Breast epithelium (tissue), 4 donors: Measurements from ENCODE around the gene CORO2B. TPM values are rescaled to one million over a fixed set of nuclear protein-coding genes. Genes with fewer than 3 reads are reported as not detected.

Experiments
- DNase-seq, 2 donors: peaks; one replicate each; pipeline ENCODE4 v3.0.0-alpha.2; 2019; ENCODE audit warnings: low spot score in 2 of 2
- H3K27ac ChIP-seq, 2 donors: fragments of 200-600 bp; sonication (generic) in 1 of 2; one replicate each; pipeline ENCODE4 v1.5.1; 2016 to 2019; ENCODE audit warnings: mild to moderate bottlenecking in 1 of 2
- H3K27me3 ChIP-seq, 2 donors: fragments of 200-600 bp; sonication (generic) in 1 of 2; one replicate each; pipeline versions ENCODE4 v1.5.1 to v1.6.0; 2017 to 2019; ENCODE audit warnings: control low read depth in 1 of 2, mild to moderate bottlenecking in 1 of 2
- H3K36me3 ChIP-seq: fragments of 200-600 bp; one replicate; pipeline ENCODE4 v1.5.1; 2019
- H3K4me1 ChIP-seq, 2 donors: fragments of 200-600 bp; sonication (generic); one replicate each; pipeline ENCODE4 v1.5.1; 2016 to 2019; ENCODE audit warnings: control low read depth in 1 of 2
- H3K4me3 ChIP-seq, 3 donors: fragments of 200-600 bp; sonication (generic); 1 replicate in 2 of 3; 2 replicates in 1 of 3; pipeline ENCODE4 v1.5.1; 2016 to 2019; ENCODE audit warnings: mild to moderate bottlenecking in 3 of 3, moderate library complexity in 2 of 3
- H3K9me3 ChIP-seq, 2 donors: fragments of 200-600 bp; sonication (generic) in 1 of 2; one replicate each; pipeline ENCODE4 v1.5.1; 2016 to 2019; ENCODE audit warnings: control low read depth in 1 of 2
- CTCF ChIP-seq, 3 donors: fragments of 450-650 bp; IDR thresholded peaks; one replicate each; pipeline ENCODE4 v1.5.1; 2016 to 2017; ENCODE audit warnings: antibody characterized with exemption in 3 of 3, mild to moderate bottlenecking in 3 of 3, moderate library complexity in 3 of 3
- POLR2A ChIP-seq: fragments of 450-650 bp; IDR thresholded peaks from one replicate; pipeline ENCODE4 v1.6.1; 2016; ENCODE audit warnings: antibody characterized with exemption, mild to moderate bottlenecking, moderate library complexity
- POLR2AphosphoS5 ChIP-seq, 3 donors: sonication (generic); formaldehyde crosslinking; IDR thresholded peaks; one replicate each; pipeline ENCODE4 v1.6.1; 2017; ENCODE audit warnings: antibody characterized with exemption in 3 of 3
- intact Hi-C: fragments of 100-400 bp; cut with DNase I; formaldehyde crosslinking; loops from one replicate; pipeline ENCODE4 v1.15.1; 2023; ENCODE audit warnings: low total_unique reads
- total RNA-seq, 3 donors: library from RNA; depleted of rRNA; stranded (reverse); fragments of >200 nt; gene quantifications; one replicate each; pipeline ENCODE4 v1.1.0, GENCODE V29; 2016

Gene CORO2B
- total RNA-seq, 3 donors from 2014 or later, result 2.9 to 11.2 (median 3.5) TPM

DNA sequence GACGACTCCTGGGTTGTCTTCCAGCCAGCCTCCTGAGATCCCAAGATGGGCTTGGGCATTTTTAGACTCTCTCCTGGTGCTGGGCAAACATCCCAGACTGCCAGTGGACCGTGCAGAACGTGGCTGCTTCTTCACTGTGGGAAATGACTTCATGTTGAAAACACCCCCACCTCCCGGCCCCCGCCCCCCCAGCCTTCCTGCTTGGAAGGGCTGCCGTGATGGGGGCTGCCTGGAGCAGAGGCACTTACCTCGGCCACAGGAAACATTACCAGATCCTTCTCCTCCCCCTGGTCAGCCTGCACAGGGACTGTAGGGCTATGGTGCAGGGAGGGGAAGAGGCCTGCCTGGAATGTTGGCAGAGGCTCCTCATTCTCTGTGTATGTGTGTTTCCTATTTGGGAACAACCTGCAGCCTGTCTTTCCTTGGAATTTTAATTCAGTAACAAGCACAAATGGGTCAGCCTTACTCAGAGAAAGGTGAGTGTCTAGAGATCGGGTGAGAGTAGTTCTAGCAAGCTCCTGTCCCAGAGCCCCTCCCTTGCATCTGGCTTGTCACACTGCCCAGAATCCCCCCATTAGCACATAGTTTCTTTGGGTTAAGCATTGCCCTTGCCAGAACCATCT, 151.1 kb downstream of the CORO2B start:
- DNase-seq, result peak in 1 of 2 donors; percentile 41
- Histone ChIP-seq H3K9me3 (no peaks in the 10 kb centered on the region), H3K27me3 (no peaks in the 10 kb centered on the region), H3K36me3 (no peaks in the 10 kb centered on the region), H3K4me3 (no peak overlapping the region), H3K4me1 (no peaks in the 10 kb centered on the region), H3K27ac (peak overlapping the region; percentile 9 to 12)
- TF ChIP-seq POLR2A (no peak), CTCF (IDR thresholded peaks at IDR 0.05) (no peak), POLR2AphosphoS5 (IDR thresholded peaks at IDR 0.05) (no peak)
- intact Hi-C loops, result loop anchor here (5.0 to 10.0 kb wide), 2 partner anchors 682 to 1805 kb away; partner anchors contain the start of gene KIF23

GRCh38 chr15:68730471-68730919, 151.7 kb downstream of the CORO2B start:
- no peak for TF ChIP-seq POLR2AphosphoS5 (IDR thresholded peaks at IDR 0.05)
- no peak for TF ChIP-seq POLR2A
- peak in 2 of 3 donors; percentile 69 to 71 for TF ChIP-seq CTCF (IDR thresholded peaks at IDR 0.05)
- intact Hi-C loops, result loop anchor here (5.0 to 10.0 kb wide), 2 partner anchors 682 to 1806 kb away; partner anchors contain the start of gene KIF23
- Histone ChIP-seq H3K36me3 (no peaks in the 10 kb centered on the region), H3K27me3 (no peaks in the 10 kb centered on the region), H3K9me3 (no peaks in the 10 kb centered on the region), H3K4me3 (no peak overlapping the region), H3K4me1 (no peaks in the 10 kb centered on the region), H3K27ac (peak overlapping the region; percentile 9 to 33)
- DNase-seq, result no peak

GRCh38 chr15:68730976-68731897, 152.4 kb downstream of the CORO2B start:
- H3K27ac ChIP-seq, result peak overlapping the region in 1 of 2 donors; percentile 33
- TF ChIP-seq POLR2AphosphoS5 (IDR thresholded peaks at IDR 0.05) (no peak), POLR2A (no peak), CTCF (IDR thresholded peaks at IDR 0.05) (no peak)
- H3K4me1 ChIP-seq, result no peaks in the 10 kb centered on the region
- no peak for DNase-seq
- no peaks in the 10 kb centered on the region for H3K27me3 ChIP-seq
- H3K4me3 ChIP-seq, result no peak overlapping the region
- no peaks in the 10 kb centered on the region for H3K36me3 ChIP-seq
- H3K9me3 ChIP-seq, result no peaks in the 10 kb centered on the region
- intact Hi-C loops, result loop anchor here (5.0 to 10.0 kb wide), 2 partner anchors 681 to 1806 kb away; partner anchors contain the start of gene KIF23

GRCh38 chr15:68732451-68732850, 153.7 kb downstream of the CORO2B start:
- H3K36me3 ChIP-seq, result no peaks in the 10 kb centered on the region
- no peak for DNase-seq
- H3K4me1 ChIP-seq, result no peaks in the 10 kb centered on the region
- H3K27ac ChIP-seq, result no peak overlapping the region
- intact Hi-C loops, result loop anchor here (5.0 to 10.0 kb wide), 2 partner anchors 680 to 1808 kb away; partner anchors contain the start of gene KIF23
- no peaks in the 10 kb centered on the region for H3K27me3 ChIP-seq
- H3K4me3 ChIP-seq, result no peak overlapping the region
- TF ChIP-seq POLR2AphosphoS5 (IDR thresholded peaks at IDR 0.05) (no peak), CTCF (IDR thresholded peaks at IDR 0.05) (no peak), POLR2A (no peak)
- H3K9me3 ChIP-seq, result no peaks in the 10 kb centered on the region
